B cell (primary cell): ENCODE data around the gene CECR2. TPM values are rescaled to one million over a fixed set of nuclear protein-coding genes. Genes with fewer than 3 reads are reported as not detected.

Experiments used
- ATAC-seq: fragments of 200-7000 bp; cut with Tn5 transposase; one replicate; pipeline ENCODE4 v1.10.0; 2021; ENCODE audit warnings: low read depth, mild to moderate bottlenecking, moderate number of reproducible peaks, moderate library complexity
- CTCF ChIA-PET: fragments of 350-600 bp; sonication (Branson Sonifier 250); formaldehyde crosslinking; loops from one replicate; lab custom pipeline; 2021; ENCODE audit warnings: antibody characterized with exemption, inconsistent platforms; lab: Charles Lee
- POLR2A ChIA-PET: fragments of 350-600 bp; sonication (Branson Sonifier 250); formaldehyde crosslinking; loops from one replicate; lab custom pipeline; 2021; ENCODE audit warnings: antibody characterized with exemption; lab: Charles Lee
- DNase-seq: peaks from one replicate; pipeline ENCODE4 v3.0.0; 2013
- H2AFZ ChIP-seq: 2 replicates; pipeline ENCODE4 v1.6.1; 2012; ENCODE audit warnings: mild to moderate bottlenecking, low read depth, low read length; ENCODE audit not compliant: insufficient read depth, poor library complexity, severe bottlenecking
- H3K27ac ChIP-seq, 2 donors: 1 replicate in 1 of 2; 2 replicates in 1 of 2; pipeline ENCODE4 v1.5.1; 2012 to 2013; ENCODE audit warnings: low read length in 2 of 2, mild to moderate bottlenecking in 2 of 2, moderate library complexity in 1 of 2
- H3K27me3 ChIP-seq, 4 experiments: fragments of 200-600 bp in 1 of 4; sonication (generic) in 1 of 4; replicated peaks in 1 of 4; 1 replicate in 2 of 4; 2 replicates in 2 of 4; pipeline versions ENCODE4 v1.6.1 to v1.7.0; 2013 to 2016; ENCODE audit warnings: low read length in 3 of 4, mild to moderate bottlenecking in 2 of 4, mixed read lengths in 1 of 4, moderate library complexity in 1 of 4; ENCODE audit not compliant: insufficient read depth in 4 of 4, control insufficient read depth in 3 of 4; ENCODE audit errors: control extremely low read depth in 1 of 4
- H3K36me3 ChIP-seq, 2 experiments: replicated peaks in 1 of 2; 1 replicate in 1 of 2; 2 replicates in 1 of 2; pipeline versions ENCODE4 v1.6.1 to v1.7.1; 2013; ENCODE audit warnings: low read length in 1 of 2; ENCODE audit not compliant: insufficient read depth in 2 of 2, control insufficient read depth in 1 of 2; ENCODE audit errors: control extremely low read depth in 1 of 2, extremely low read depth in 1 of 2
- H3K4me1 ChIP-seq, 2 donors: fragments of 200-600 bp in 1 of 2; sonication (generic) in 1 of 2; 1 replicate in 1 of 2; 2 replicates in 1 of 2; pipeline versions ENCODE4 v1.5.1 to v1.6.1; 2013 to 2017; ENCODE audit warnings: low read length in 2 of 2; ENCODE audit not compliant: control insufficient read depth in 2 of 2, insufficient read depth in 2 of 2
- H3K4me2 ChIP-seq: replicated peaks from 2 replicates; pipeline ENCODE3; 2012; ENCODE audit warnings: mild to moderate bottlenecking, low read depth, low read length; ENCODE audit not compliant: poor library complexity, severe bottlenecking
- H3K4me3 ChIP-seq, 5 experiments: fragments of 200-600 bp in 1 of 5; sonication (generic) in 1 of 5; 1 replicate in 3 of 5; 2 replicates in 2 of 5; pipeline versions ENCODE4 v1.5.1 to v1.7.0; 2011 to 2016; ENCODE audit warnings: low read length in 4 of 5, mild to moderate bottlenecking in 4 of 5, low read depth in 2 of 5, control low read depth in 1 of 5, moderate library complexity in 1 of 5; ENCODE audit not compliant: insufficient read depth in 1 of 5; ENCODE audit errors: control extremely low read depth in 1 of 5, extremely low read depth in 1 of 5
- H3K79me2 ChIP-seq: fragments of 200-600 bp; sonication (generic); one replicate; pipeline ENCODE4 v1.6.0; 2016; ENCODE audit warnings: low read length; ENCODE audit not compliant: control insufficient read depth, insufficient read depth
- H3K9ac ChIP-seq: fragments of 200-600 bp; sonication (generic); 2 replicates; pipeline ENCODE4 v1.6.1; 2017; ENCODE audit warnings: mild to moderate bottlenecking, low read length, moderate library complexity
- H3K9me3 ChIP-seq, 3 donors: one replicate each; pipeline versions ENCODE4 v1.6.1 to v1.7.1; 2013; ENCODE audit warnings: low read length in 2 of 3; ENCODE audit not compliant: control insufficient read depth in 2 of 3, insufficient read depth in 1 of 3; ENCODE audit errors: control extremely low read depth in 1 of 3
- H4K20me1 ChIP-seq: 2 replicates; pipeline ENCODE4 v1.6.0; 2012; ENCODE audit warnings: mild to moderate bottlenecking, low read length; ENCODE audit not compliant: insufficient read depth, control insufficient read depth, poor library complexity, severe bottlenecking
- H3K27ac Mint-ChIP-seq: one replicate; pipeline ENCODE4 v1.8.0; 2021; ENCODE audit warnings: mixed read lengths
- H3K27me3 Mint-ChIP-seq: one replicate; pipeline ENCODE4 v1.8.0; 2021; ENCODE audit warnings: mixed read lengths
- H3K4me1 Mint-ChIP-seq: one replicate; pipeline ENCODE4 v1.8.0; 2021; ENCODE audit warnings: mixed read lengths
- H3K4me3 Mint-ChIP-seq: one replicate; pipeline ENCODE4 v1.8.0; 2021; ENCODE audit warnings: mixed read lengths
- H3K9me3 Mint-ChIP-seq: one replicate; pipeline ENCODE4 v1.8.0; 2022; ENCODE audit warnings: mixed read lengths; ENCODE audit not compliant: insufficient read depth
- CTCF ChIP-seq: fragments of 200-600 bp; IDR thresholded peaks from one replicate; pipeline ENCODE4 v1.8.0; 2022; ENCODE audit warnings: antibody characterized with exemption, mild to moderate bottlenecking
- EZH2 ChIP-seq: IDR thresholded peaks from 2 replicates; pipeline ENCODE4 v1.6.1; 2012; ENCODE audit warnings: borderline replicate concordance, low read depth, mild to moderate bottlenecking, moderate library complexity, low read length; ENCODE audit not compliant: insufficient read depth, poor library complexity, severe bottlenecking
- WGBS: methylation state at CpG from one replicate; pipeline ENCODE4 v1.1.5; 2013; ENCODE audit warnings: missing lambda C conversion rate; ENCODE audit not compliant: insufficient coverage; 5-methylcytosine and 5-hydroxymethylcytosine counted together
- intact Hi-C: fragments of 100-400 bp; cut with micrococcal nuclease; formaldehyde crosslinking; loops from one replicate; pipeline ENCODE4 v1.10.0; 2022
- polyA plus RNA-seq: library from polyadenylated mRNA; depleted of rRNA; stranded (reverse); fragments of >200 nt; gene quantifications from 2 replicates; pipeline ENCODE4 v1.2.3, GENCODE V29; 2012
- total RNA-seq, 2 donors: library from RNA; stranded (reverse); fragments of 120-200 nt in 1 of 2; gene quantifications; 1 replicate in 1 of 2; 2 replicates in 1 of 2; pipeline versions ENCODE4 v1.2.3 to v1.2.4, GENCODE V29; 2013 to 2022

CECR2 gene
- total and polyA plus RNA-seq, 2 donors (not counting 1 experiment from before 2014, with no cell fraction given): 0.13 to 6.6 TPM

DNA sequence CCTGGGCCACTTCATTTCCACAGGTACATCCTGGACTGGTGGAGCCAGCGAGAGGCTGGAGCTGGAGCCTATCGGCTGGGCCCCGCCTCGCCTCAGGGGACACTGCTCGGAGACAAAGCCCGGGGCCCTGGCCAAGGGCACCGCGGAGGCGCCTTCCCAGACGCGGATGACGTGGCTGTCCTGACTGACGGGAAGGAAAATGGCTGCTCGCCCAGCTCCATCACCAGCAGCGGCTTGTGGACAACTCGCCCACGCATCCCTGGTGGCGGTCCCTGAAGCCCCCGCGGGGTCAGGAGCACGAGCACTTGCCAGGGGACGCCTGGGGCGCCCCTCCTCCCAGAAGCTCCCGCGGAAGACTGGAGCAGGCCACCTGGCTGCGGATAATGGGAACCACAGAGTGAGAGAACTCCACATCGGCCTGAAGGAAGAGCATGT, 49.6 kb downstream of the CECR2 start:
- Histone ChIP-seq H3K27me3 (no peaks in the 10 kb centered on the region), H3K4me3 (no peak overlapping the region), H3K27ac (no peak overlapping the region), H3K4me1 (no peaks in the 10 kb centered on the region), H4K20me1 (no peaks in the 10 kb centered on the region), H3K4me2 (no peak overlapping the region), H2AFZ (no peak overlapping the region), H3K79me2 (peaks cover 2% of the 10 kb centered on the region), H3K36me3 (no peaks in the 10 kb centered on the region), H3K9ac (no peak overlapping the region), H3K9me3 (peaks cover 0 to 5% (median 0%) of the 10 kb centered on the region in 3 donors)
- POLR2A ChIA-PET: no interaction called here
- WGBS: 97% methylated on average over 27 of the region's 27 CpGs
- Mint-ChIP-seq H3K9me3 (no peaks in the 10 kb centered on the region), H3K27ac (no peak overlapping the region), H3K4me1 (no peaks in the 10 kb centered on the region), H3K27me3 (no peaks in the 10 kb centered on the region), H3K4me3 (no peak overlapping the region)
- CTCF ChIA-PET: no interaction called here
- intact Hi-C loops: no loop called here
- ATAC-seq: no peak
- DNase-seq: no peak
- TF ChIP-seq CTCF: no peak
- no peak for TF ChIP-seq EZH2

GRCh38 chr22:17419348-17419747, 50.1 kb downstream of the CECR2 start:
- Histone ChIP-seq H3K79me2 (peaks cover 2% of the 10 kb centered on the region), H2AFZ (no peak overlapping the region), H3K4me1 (no peaks in the 10 kb centered on the region), H3K27me3 (no peaks in the 10 kb centered on the region), H3K27ac (no peak overlapping the region), H3K4me2 (no peak overlapping the region), H3K36me3 (no peaks in the 10 kb centered on the region), H4K20me1 (no peaks in the 10 kb centered on the region), H3K9ac (no peak overlapping the region), H3K9me3 (peaks cover 0 to 5% (median 0%) of the 10 kb centered on the region in 3 donors), H3K4me3 (no peak overlapping the region)
- CTCF ChIA-PET: interaction anchor here (0.6 kb wide), 1 partner anchor 226 kb away, joined by 3 read pairs; no protein-coding TSS in a partner anchor
- Mint-ChIP-seq H3K27ac (no peak overlapping the region), H3K4me1 (no peaks in the 10 kb centered on the region), H3K9me3 (no peaks in the 10 kb centered on the region), H3K27me3 (no peaks in the 10 kb centered on the region), H3K4me3 (no peak overlapping the region)
- 77% methylated on average over 2 of the region's 3 CpGs for WGBS
- POLR2A ChIA-PET: no interaction called here
- no peak for ATAC-seq
- intact Hi-C loops: no loop called here
- DNase-seq: no peak
- no peak for TF ChIP-seq EZH2
- no peak for TF ChIP-seq CTCF
